Measurements from ENCODE around the gene SULT4A1. TPM values are rescaled to one million over a fixed set of nuclear protein-coding genes. Genes with fewer than 3 reads are reported as not detected.

Gene SULT4A1
- total and polyA plus RNA-seq, 2 of the 4 experiments (the other 2 are of a cell fraction) = 1.1 to 5.2 TPM

GRCh38 chr22:43879901-43880540 is 17.7 kb upstream of the SULT4A1 start:
- Histone ChIP-seq H3K9me3 (ENCODE audit: control insufficient read depth, insufficient read depth, low read length) (no peaks in the 10 kb centered on the region; the same call in 1 of the 2 replicates), H3K27ac (ENCODE audit: insufficient read depth, low read length) (no peak overlapping the region), H3K27me3 (ENCODE audit: control insufficient read depth, insufficient read depth, low read length) (peaks cover 20% of the 10 kb centered on the region), H2BK15ac (ENCODE audit: low read depth, low read length) (no peak overlapping the region), H4K20me1 (ENCODE audit: insufficient read depth, low read length) (no peaks in the 10 kb centered on the region), H2BK5ac (ENCODE audit: low read depth, low read length, poor library complexity, severe bottlenecking) (no peak overlapping the region), H2AFZ (replicated peaks; ENCODE audit: low read length, poor library complexity) (no peak overlapping the region), H3K9me1 (ENCODE audit: insufficient read depth, low read length) (no peaks in the 10 kb centered on the region), H4K5ac (ENCODE audit: low read depth, low read length) (no peak overlapping the region), H3K36me3 (ENCODE audit: control insufficient read depth, insufficient read depth, low read length) (no peaks in the 10 kb centered on the region), H3K79me1 (ENCODE audit: low read depth in 1 of 2, low read length in 2 of 2) (no peaks in the 10 kb centered on the region), H4K91ac (ENCODE audit: insufficient read depth, low read depth, low read length) (no peak overlapping the region), H3K56ac (ENCODE audit: extremely low read depth, insufficient read depth, low read length) (no peak overlapping the region), H3K4me1 (ENCODE audit: control insufficient read depth, insufficient read depth, low read length) (no peaks in the 10 kb centered on the region), H2BK120ac (ENCODE audit: low read depth, low read length) (no peak overlapping the region), H3K14ac (replicated peaks; ENCODE audit: low read depth, low read length) (no peak overlapping the region), H3K4me3 (ENCODE audit: insufficient read depth, low read depth, low read length) (no peak overlapping the region), H3K18ac (ENCODE audit: low read depth, low read length) (no peak overlapping the region), H2BK20ac (ENCODE audit: low read depth, low read length) (no peak overlapping the region), H3K23ac (ENCODE audit: low read depth, low read length) (no peak overlapping the region), H3K4ac (ENCODE audit: low read depth, low read length) (no peak overlapping the region), H3K9ac (ENCODE audit: low read depth, low read length) (no peak overlapping the region), H4K8ac (ENCODE audit: low read depth in 2 of 2, low read length in 2 of 2) (no peak overlapping the region), H3K4me2 (ENCODE audit: low read depth, low read length) (no peak overlapping the region), H2AK9ac (replicated peaks; ENCODE audit: low read depth, low read length, poor library complexity) (no peak overlapping the region), H2AK5ac (ENCODE audit: low read depth, low read length) (no peak overlapping the region)
- POLR2A ChIA-PET (ENCODE audit: unreplicated experiment) = no interaction called here
- DNase-seq = no peak
- TF ChIP-seq CTCF (conservative IDR thresholded peaks at IDR 0.05; ENCODE audit: low read depth, low read length) = no peak
- no peak for TF ChIP-seq CEBPB (IDR thresholded peaks at IDR 0.05; ENCODE audit: low read depth, low read length)
- TF ChIP-seq RFX5 (IDR thresholded peaks at IDR 0.05; ENCODE audit: low read depth, low read length) = no peak
- TF ChIP-seq MAFK (IDR thresholded peaks at IDR 0.05; ENCODE audit: low read depth, low read length) = no peak
- no peak for TF ChIP-seq POLR2A (IDR thresholded peaks at IDR 0.05; ENCODE audit: low read depth, low read length)
- TF ChIP-seq FOS (IDR thresholded peaks at IDR 0.05; ENCODE audit: low read depth, low read length) = no peak
- TF ChIP-seq MXI1 (IDR thresholded peaks at IDR 0.05; ENCODE audit: borderline replicate concordance, low read depth, low read length) = no peak
- no peak for TF ChIP-seq SMC3 (IDR thresholded peaks at IDR 0.05; ENCODE audit: low read depth, low read length)
- dilution Hi-C loops (cut with HindIII; ENCODE audit: low sequenced_read_pairs, unreplicated experiment) (no loop called here), in situ Hi-C loops (cut with MboI; ENCODE audit: low sequenced_read_pairs) (no loop called here), intact Hi-C loops (cut with micrococcal nuclease) (loop anchor here (5.0 kb wide), 1 partner anchor 67 kb away; no protein-coding TSS in a partner anchor)
- CTCF ChIA-PET = no interaction called here
- no CpG with 5 or more reads among the region's 14 CpGs for WGBS, 2 experiments (ENCODE audit: extremely low coverage in 2 of 2, insufficient read length in 1 of 2)
- ATAC-seq (ENCODE audit: low read depth) = no peak
- BruUV-seq (replicated peaks) = no TSS peak
